ENCODE data around the gene CDK5.

DNA sequence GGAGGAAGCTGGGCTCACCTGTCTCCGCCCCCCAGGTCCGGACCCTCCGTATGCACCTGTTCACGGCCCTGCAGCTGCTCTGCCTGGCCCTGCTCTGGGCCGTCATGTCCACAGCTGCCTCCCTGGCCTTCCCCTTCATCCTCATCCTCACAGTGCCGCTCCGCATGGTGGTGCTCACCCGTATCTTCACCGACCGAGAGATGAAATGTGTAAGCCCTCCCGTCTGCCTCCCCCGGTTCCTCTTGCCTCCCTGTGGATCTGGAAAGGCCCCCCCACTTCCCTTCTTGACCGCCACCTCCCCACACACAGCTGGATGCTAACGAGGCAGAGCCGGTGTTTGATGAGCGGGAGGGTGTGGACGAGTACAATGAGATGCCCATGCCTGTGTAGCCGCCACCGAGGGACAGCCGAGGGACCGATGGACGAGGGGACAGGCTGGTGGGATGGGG lies 18.3 kb upstream of the CDK5 start:
- TF ChIP-seq, protein P1, sequence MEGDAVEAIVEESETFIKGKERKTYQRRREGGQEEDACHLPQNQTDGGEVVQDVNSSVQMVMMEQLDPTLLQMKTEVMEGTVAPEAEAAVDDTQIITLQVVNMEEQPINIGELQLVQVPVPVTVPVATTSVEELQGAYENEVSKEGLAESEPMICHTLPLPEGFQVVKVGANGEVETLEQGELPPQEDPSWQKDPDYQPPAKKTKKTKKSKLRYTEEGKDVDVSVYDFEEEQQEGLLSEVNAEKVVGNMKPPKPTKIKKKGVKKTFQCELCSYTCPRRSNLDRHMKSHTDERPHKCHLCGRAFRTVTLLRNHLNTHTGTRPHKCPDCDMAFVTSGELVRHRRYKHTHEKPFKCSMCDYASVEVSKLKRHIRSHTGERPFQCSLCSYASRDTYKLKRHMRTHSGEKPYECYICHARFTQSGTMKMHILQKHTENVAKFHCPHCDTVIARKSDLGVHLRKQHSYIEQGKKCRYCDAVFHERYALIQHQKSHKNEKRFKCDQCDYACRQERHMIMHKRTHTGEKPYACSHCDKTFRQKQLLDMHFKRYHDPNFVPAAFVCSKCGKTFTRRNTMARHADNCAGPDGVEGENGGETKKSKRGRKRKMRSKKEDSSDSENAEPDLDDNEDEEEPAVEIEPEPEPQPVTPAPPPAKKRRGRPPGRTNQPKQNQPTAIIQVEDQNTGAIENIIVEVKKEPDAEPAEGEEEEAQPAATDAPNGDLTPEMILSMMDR (IDR thresholded peaks at IDR 0.05) = no peak
- no peak for TF ChIP-seq POLR2A (IDR thresholded peaks at IDR 0.05)

Measured in adrenal gland (tissue), 5 donors.